Measurements from ENCODE around the gene XKR3. TPM values are rescaled to one million over a fixed set of nuclear protein-coding genes. Genes with fewer than 3 reads are reported as not detected.
"Not testable (repeated sequence)": the region's sequence is repeated elsewhere in the genome, so short reads cannot be mapped to it uniquely, and the experiment has no call there.

The XKR3 gene
- polyA plus RNA-seq, 1 donor: not detected

- not testable (repeated sequence) for DNase-seq
Measured at GRCh38 chr22:16747266-16748159, 77.7 kb downstream of the XKR3 start.

- DNase-seq: not testable (repeated sequence)
Measured at GRCh38 chr22:16734271-16734670, 90.9 kb downstream of the XKR3 start.

Other genes starting within 250 kb of the XKR3 start
- not detected for gene CCT8L2, start 232.6 kb downstream of the XKR3 start, polyA plus RNA-seq (ENCODE audit: insufficient read length)
- gene GAB4, start 182.8 kb upstream of the XKR3 start, polyA plus RNA-seq (ENCODE audit: insufficient read length): not detected